ENCODE data around the gene ABCC5. TPM values are rescaled to one million over a fixed set of nuclear protein-coding genes. Genes with fewer than 3 reads are reported as not detected.

Gene ABCC5
- total RNA-seq, 1 donor from 2014 or later: 67.5 TPM

DNA sequence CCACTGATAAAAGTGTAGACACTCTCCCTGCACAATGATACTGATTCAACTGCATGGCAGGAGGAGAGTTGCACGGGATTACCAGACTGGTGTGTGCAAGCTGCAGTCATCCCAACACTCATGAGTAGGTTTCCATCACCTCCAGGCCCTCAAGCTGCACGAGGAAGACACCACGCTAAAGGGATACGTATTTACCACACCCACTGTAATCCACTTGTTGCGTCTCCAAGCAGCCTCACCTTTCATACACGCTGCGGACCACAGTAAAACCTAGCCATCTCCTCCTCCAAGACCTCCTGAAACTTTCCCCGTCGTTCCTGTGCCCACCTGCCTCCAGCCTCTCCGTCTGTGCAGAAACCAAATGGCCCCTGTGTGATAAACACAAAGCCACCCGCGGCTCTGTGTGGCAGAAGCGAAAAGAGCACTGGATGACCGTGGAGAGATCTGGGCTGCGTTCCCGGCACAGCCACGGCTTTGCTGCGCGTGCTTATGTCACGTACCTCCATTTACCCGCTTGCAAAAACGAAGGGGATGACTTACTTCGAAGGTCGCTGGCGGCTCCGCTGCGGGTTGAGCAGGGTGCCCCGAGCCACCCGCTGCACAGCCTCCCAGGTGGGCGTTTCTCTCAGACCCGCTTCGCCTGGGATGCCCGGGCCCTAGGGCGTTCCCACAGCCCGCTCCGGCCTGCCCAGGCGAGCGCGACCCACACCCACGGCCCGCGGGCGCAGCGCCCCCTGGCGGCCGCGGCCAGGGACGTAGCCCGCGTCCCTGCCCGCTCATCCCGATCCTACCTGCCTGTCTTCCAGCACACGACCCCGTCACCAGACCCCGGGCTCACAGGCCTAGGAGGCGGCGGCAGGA lies 643 bp downstream of the ABCC5 start:
- Histone ChIP-seq H3K36me3 (peaks cover 0 to 3% of the 10 kb centered on the region in 2 donors), H3K4me1 (peaks cover 30% of the 10 kb centered on the region), H3K9me3 (no peaks in the 10 kb centered on the region), H3K27me3 (no peaks in the 10 kb centered on the region), H3K27ac (peak overlapping the region; percentile 85), H3K4me3 (peak overlapping the region; percentile 93 to 97)
- peak in 1 of 2 donors; percentile 86 for DNase-seq (ENCODE audit: extremely low spot score in 2 of 2)
- TF ChIP-seq POLR2A (IDR thresholded peaks at IDR 0.05): no peak
- TF ChIP-seq, protein P1, sequence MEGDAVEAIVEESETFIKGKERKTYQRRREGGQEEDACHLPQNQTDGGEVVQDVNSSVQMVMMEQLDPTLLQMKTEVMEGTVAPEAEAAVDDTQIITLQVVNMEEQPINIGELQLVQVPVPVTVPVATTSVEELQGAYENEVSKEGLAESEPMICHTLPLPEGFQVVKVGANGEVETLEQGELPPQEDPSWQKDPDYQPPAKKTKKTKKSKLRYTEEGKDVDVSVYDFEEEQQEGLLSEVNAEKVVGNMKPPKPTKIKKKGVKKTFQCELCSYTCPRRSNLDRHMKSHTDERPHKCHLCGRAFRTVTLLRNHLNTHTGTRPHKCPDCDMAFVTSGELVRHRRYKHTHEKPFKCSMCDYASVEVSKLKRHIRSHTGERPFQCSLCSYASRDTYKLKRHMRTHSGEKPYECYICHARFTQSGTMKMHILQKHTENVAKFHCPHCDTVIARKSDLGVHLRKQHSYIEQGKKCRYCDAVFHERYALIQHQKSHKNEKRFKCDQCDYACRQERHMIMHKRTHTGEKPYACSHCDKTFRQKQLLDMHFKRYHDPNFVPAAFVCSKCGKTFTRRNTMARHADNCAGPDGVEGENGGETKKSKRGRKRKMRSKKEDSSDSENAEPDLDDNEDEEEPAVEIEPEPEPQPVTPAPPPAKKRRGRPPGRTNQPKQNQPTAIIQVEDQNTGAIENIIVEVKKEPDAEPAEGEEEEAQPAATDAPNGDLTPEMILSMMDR (IDR thresholded peaks at IDR 0.05): peak; percentile 75 to 97 (median 89)
- intact Hi-C loops (cut with DNase I): loop anchor here (10.0 kb wide), 1 partner anchor 122 kb away; no protein-coding TSS in a partner anchor

DNA sequence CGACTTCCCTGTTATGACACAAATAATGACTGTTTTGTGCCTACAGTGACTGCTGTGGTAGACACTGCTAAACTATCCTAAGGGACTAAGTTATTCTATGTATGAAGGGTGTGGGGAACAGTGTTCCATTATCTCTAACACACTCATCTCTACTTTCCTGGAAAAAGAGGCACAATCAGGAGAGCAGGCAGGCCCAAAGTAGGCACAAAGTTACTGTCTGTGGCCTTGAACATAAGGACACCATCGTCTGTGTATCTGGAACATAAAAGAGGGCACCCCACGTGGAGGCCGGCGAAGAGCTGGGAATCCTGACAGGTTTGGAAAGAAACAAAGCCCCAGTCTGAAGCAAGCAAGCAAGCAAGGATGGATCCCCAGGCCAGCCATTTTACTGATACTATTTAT lies 1.5 kb downstream of the ABCC5 start:
- H3K27ac ChIP-seq: no peak overlapping the region
- H3K36me3 ChIP-seq: peaks cover 0 to 3% of the 10 kb centered on the region in 2 donors
- H3K4me3 ChIP-seq: peak overlapping the region in 1 of 2 donors; percentile 97
- no peaks in the 10 kb centered on the region for H3K27me3 ChIP-seq
- intact Hi-C loops (cut with DNase I): loop anchor here (10.0 kb wide), 1 partner anchor 121 kb away; no protein-coding TSS in a partner anchor
- peaks cover 30% of the 10 kb centered on the region for H3K4me1 ChIP-seq
- H3K9me3 ChIP-seq: no peaks in the 10 kb centered on the region
- DNase-seq (ENCODE audit: extremely low spot score in 2 of 2): no peak
- TF ChIP-seq, protein P1 (IDR thresholded peaks at IDR 0.05): no peak
- TF ChIP-seq POLR2AphosphoS5 (IDR thresholded peaks at IDR 0.05; ENCODE audit: insufficient read depth in 1 of 2, low read depth in 1 of 2) (no peak), POLR2A (IDR thresholded peaks at IDR 0.05) (no peak)

DNA sequence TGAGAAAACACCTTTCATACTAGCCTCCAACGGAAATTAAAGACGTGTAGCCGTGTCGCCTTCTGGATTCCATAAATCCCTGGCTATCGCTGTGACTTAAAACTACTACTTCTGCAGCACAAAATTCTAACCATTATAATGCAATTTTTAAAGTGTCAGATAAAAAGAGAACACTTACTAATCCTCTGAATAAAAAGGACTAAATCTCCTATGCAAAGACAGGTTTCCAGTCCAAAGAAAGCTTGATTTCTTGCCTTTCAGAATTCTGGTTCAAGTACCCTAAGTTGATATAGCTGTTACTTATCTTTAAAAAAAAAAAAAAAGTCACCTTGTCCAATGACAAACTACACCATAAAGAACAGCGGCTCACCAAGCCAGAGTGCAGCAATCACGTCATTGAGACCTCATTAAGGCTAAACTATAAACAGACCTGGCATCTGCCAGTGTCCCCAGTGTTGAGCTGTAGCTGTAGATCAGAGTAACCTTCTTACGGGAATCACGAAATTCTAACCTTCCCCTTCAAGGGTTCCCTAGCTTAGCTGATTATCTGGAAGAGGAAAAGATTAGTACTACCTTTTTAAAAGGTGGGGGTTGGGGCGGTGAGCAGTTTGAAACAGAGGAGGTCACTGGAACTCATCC lies 2.2 kb downstream of the ABCC5 start:
- TF ChIP-seq, protein P1 (IDR thresholded peaks at IDR 0.05): no peak
- TF ChIP-seq POLR2A (IDR thresholded peaks at IDR 0.05) (no peak), POLR2AphosphoS5 (IDR thresholded peaks at IDR 0.05; ENCODE audit: insufficient read depth in 1 of 2, low read depth in 1 of 2) (no peak)
- peak overlapping the region in 1 of 2 donors; percentile 97 for H3K4me3 ChIP-seq
- intact Hi-C loops (cut with DNase I): loop anchor here (10.0 kb wide), 1 partner anchor 121 kb away; no protein-coding TSS in a partner anchor
- H3K36me3 ChIP-seq: peaks cover 0 to 3% of the 10 kb centered on the region in 2 donors
- peaks cover 30% of the 10 kb centered on the region for H3K4me1 ChIP-seq
- no peak overlapping the region for H3K27ac ChIP-seq
- no peaks in the 10 kb centered on the region for H3K9me3 ChIP-seq
- H3K27me3 ChIP-seq: no peaks in the 10 kb centered on the region
- no peak for DNase-seq (ENCODE audit: extremely low spot score in 2 of 2)

DNA sequence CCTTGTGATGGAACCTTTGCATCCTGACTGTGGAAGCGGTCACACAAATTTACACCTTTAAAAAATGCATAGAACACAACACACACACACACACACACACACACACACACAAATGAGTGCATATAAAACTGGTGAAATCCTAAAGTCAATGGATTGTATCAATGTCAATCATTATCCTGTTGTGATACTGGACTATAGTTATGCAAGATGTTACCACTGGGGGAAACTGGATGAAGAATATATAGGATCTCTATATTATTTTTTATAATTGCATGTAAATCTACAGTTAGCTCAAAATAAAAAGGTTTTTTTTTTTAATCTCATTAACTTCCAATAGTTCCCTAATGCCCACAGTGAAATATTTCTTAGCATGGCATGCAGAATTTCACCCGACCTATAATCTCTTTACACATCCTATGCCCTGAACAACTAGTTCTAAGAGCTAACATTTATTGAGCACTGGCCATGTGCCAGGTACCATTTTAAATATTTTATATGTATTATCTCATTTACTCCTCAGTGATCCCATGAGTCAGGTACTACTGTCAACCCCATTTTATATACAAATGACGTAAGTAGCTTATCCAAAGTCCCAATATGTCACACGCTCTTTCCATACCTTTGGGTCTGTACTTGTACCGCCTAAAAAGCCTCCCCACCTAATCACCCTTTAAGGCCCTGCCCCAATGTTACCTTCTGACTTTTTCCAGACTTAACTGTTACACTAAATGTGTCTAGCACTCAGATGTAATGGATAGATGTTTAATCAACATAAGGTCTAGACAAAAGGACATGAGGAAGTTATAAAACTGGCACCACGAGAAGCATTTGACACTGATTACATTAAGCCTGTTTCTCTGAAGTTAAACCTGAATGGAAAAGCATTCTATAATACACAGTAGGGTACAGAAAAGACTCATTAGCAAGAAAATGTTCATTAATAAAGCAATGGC lies 5.5 kb downstream of the ABCC5 start:
- H3K36me3 ChIP-seq: peaks cover 0 to 3% of the 10 kb centered on the region in 2 donors

More for the DNA sequence above, 5.5 kb downstream of the ABCC5 start:
- H3K4me3 ChIP-seq: no peak overlapping the region
- H3K4me1 ChIP-seq: peaks cover 24% of the 10 kb centered on the region
- intact Hi-C loops (cut with DNase I): loop anchor here (10.0 kb wide), 1 partner anchor 117 kb away; no protein-coding TSS in a partner anchor
- TF ChIP-seq POLR2A (IDR thresholded peaks at IDR 0.05): no peak
- no peak for TF ChIP-seq POLR2AphosphoS5 (IDR thresholded peaks at IDR 0.05; ENCODE audit: insufficient read depth in 1 of 2, low read depth in 1 of 2)
- TF ChIP-seq, protein P1 (IDR thresholded peaks at IDR 0.05): no peak
- no peak overlapping the region for H3K27ac ChIP-seq
- H3K9me3 ChIP-seq: no peaks in the 10 kb centered on the region
- H3K27me3 ChIP-seq: no peaks in the 10 kb centered on the region
- DNase-seq (ENCODE audit: extremely low spot score in 2 of 2): no peak

Data from vagina (tissue), 2 donors.